GM06990 (cell line): ENCODE measurements around the gene DOCK1.

Experiments used
- DNase-seq: peaks from one replicate; pipeline ENCODE4 v3.0.0-alpha.2; 2011; ENCODE audit not compliant: insufficient read length; ENCODE audit errors: extremely low read depth
- H3K27me3 ChIP-seq: replicated peaks from 2 replicates; pipeline ENCODE4 v1.6.0; 2011; ENCODE audit warnings: low read length; ENCODE audit not compliant: control insufficient read depth, insufficient read depth
- H3K36me3 ChIP-seq: 2 replicates; pipeline ENCODE4 v1.5.1; 2011; ENCODE audit warnings: low read length; ENCODE audit not compliant: control insufficient read depth, insufficient read depth
- H3K4me3 ChIP-seq: replicated peaks from 2 replicates; pipeline ENCODE4 v1.5.1; 2011; ENCODE audit warnings: low read depth, mild to moderate bottlenecking, control low read depth, low read length
- CTCF ChIP-seq: IDR thresholded peaks from 2 replicates; pipeline ENCODE4 v1.5.1; 2011; ENCODE audit warnings: low read length, control low read depth, mild to moderate bottlenecking, inconsistent platforms; ENCODE audit not compliant: insufficient read depth, poor library complexity, severe bottlenecking

The DOCK1 gene

DNA sequence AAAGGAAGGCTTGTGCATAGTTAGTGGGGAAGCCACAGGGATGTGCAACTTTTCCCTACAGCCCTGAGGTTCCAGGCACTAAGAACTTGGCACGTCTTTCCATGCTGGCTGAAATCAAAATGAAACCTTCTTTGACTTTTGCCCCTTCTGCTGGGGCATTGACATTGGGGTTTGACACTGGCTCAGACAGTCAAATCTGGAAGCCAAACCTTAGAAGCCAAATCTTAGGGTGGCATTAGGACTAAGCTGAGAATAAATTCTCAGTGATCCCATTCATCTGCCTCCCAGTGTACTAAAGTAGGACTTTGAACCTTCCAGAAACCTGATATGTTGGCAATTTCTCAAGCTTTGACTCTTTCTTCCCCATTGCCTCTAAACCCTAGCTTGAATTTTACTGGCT, 322.4 kb downstream of the DOCK1 start:
- Histone ChIP-seq H3K4me3 (no peak overlapping the region), H3K36me3 (no peaks in the 10 kb centered on the region), H3K27me3 (no peaks in the 10 kb centered on the region)
- no peak for DNase-seq
- TF ChIP-seq CTCF: no peak

DNA sequence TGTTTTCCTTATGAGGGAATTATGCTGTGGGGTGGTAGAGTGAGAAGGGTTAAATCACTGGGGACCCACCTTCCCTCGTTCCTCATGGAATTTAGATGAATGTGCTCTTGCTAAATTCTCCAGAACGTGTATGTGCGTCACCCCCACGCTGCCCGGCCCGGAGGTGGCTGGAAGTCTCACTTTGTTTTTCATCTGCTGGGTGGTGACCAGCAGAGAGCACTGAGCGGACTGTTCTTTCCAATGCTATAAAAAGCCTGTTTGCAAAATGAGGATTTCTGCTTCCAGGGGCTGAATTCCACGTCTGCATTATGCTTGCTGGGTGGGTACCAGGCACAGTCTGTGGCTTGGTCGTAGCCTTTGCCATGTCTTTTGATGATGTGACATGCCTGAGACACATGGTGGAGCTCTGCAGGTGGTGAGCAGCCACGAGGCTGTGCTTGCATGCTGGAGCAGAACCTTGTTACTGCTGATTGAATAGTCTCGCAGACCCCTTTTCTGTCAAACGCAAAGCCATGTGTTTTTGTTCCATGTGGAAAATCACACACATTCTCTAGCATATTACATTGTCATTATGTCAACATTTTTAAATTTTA, 323.1 kb downstream of the DOCK1 start:
- no peak for TF ChIP-seq CTCF
- no peaks in the 10 kb centered on the region for H3K36me3 ChIP-seq
- DNase-seq: no peak
- no peaks in the 10 kb centered on the region for H3K27me3 ChIP-seq
- H3K4me3 ChIP-seq: no peak overlapping the region

DNA sequence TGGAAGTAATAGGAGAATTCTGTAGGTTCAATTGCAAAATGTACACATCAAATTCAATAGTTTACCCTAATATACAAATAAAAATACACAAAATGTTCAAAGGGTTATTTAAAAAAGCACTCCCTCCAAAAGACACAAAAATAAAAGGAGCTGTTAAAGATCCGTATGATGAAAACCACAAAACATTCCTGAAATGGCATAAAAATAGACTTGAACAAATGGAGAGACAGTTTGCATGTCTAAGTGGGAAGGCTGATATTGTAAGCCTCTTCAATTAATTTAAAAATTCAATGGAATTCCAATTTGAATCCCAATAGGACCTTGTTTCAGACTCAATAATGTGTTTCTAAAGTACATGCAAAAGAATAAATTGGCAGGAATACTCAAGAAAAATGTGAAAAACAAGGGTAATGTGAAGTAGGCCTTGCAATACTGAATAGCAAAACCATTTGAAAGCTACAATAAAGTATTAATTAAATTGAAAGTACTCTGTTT, 329.1 kb downstream of the DOCK1 start:
- H3K27me3 ChIP-seq: no peaks in the 10 kb centered on the region
- no peak for DNase-seq
- H3K4me3 ChIP-seq: no peak overlapping the region
- TF ChIP-seq CTCF: no peak
- no peaks in the 10 kb centered on the region for H3K36me3 ChIP-seq

GRCh38 chr10:127236266-127236665, 331.0 kb downstream of the DOCK1 start:
- H3K36me3 ChIP-seq: no peaks in the 10 kb centered on the region

GRCh38 chr10:127242914-127243313, 337.7 kb downstream of the DOCK1 start:
- H3K4me3 ChIP-seq: no peak overlapping the region
- no peak for TF ChIP-seq CTCF
- DNase-seq: no peak

More at GRCh38 chr10:127236266-127236665, 331.0 kb downstream of the DOCK1 start:
- no peaks in the 10 kb centered on the region for H3K27me3 ChIP-seq
- no peak for TF ChIP-seq CTCF
- no peak for DNase-seq
- no peak overlapping the region for H3K4me3 ChIP-seq

DNA sequence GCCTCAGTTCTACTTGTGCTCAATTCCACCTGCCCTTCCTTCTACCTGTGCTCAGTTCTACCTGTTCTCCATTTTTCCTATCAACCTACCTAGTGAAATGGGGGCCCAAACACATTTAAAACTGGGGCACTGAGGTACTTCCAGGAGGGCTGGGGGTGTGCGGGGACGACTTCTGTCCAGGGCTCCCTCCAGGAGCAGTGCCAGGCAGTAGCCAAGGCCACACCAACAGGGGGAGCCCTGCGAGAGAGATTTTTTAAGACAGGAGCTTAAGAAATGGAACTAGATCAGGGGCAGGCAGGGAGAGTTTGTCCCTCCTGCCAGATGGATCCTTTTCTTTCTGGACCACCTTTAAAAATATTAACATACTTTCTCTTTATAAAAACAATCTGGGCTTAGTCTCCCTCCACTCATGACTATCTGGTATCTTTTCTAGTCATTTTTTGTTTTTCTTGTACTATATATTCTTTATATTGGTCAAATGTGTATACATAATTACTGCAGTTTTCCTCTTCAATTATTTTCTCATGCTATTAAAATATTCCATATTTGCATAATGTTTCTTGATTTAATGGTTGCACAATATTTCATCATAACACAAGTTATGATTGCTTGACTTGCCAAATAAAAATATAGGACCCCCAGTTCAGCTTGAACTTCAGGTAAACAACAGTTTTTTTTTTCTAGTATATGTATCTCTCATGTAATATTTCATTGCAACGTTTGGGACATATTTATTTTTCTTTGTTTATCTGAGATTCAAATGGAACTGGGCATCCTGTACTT, 338.5 kb downstream of the DOCK1 start:
- no peak for TF ChIP-seq CTCF
- Histone ChIP-seq H3K4me3 (no peak overlapping the region), H3K27me3 (no peaks in the 10 kb centered on the region), H3K36me3 (no peaks in the 10 kb centered on the region)
- no peak for DNase-seq

More at GRCh38 chr10:127242914-127243313, 337.7 kb downstream of the DOCK1 start:
- Histone ChIP-seq H3K36me3 (no peaks in the 10 kb centered on the region), H3K27me3 (no peaks in the 10 kb centered on the region)
